Testis (tissue), 3 donors: Measurements from ENCODE around the gene ANXA8. TPM values are rescaled to one million over a fixed set of nuclear protein-coding genes. Genes with fewer than 3 reads are reported as not detected.

Experiments used
- DNase-seq: peaks from one replicate; pipeline ENCODE4 v3.0.0-alpha.2; 2019
- H3K27ac ChIP-seq, 2 donors: fragments of 200-600 bp; sonication (generic); one replicate each; pipeline ENCODE4 v1.5.1; 2019
- H3K27me3 ChIP-seq: fragments of 200-600 bp; sonication (generic); one replicate; pipeline ENCODE4 v1.5.1; 2019
- H3K36me3 ChIP-seq: fragments of 200-600 bp; sonication (generic); one replicate; pipeline ENCODE4 v1.5.1; 2017; ENCODE audit warnings: low read depth; ENCODE audit errors: missing control alignments
- H3K4me1 ChIP-seq: fragments of 200-600 bp; sonication (generic); one replicate; pipeline ENCODE4 v1.5.1; 2019
- H3K4me3 ChIP-seq, 2 donors: fragments of 200-600 bp; sonication (generic); one replicate each; pipeline ENCODE4 v1.5.1; 2017 to 2019
- H3K9me3 ChIP-seq: fragments of 200-600 bp; sonication (generic); one replicate; pipeline ENCODE4 v1.5.1; 2017
- POLR2A ChIP-seq: fragments of 450-650 bp; IDR thresholded peaks from one replicate; pipeline ENCODE4 v1.6.1; 2017; ENCODE audit warnings: antibody characterized with exemption, mild to moderate bottlenecking, moderate library complexity
- WGBS, 2 donors: methylation state at CpG; one replicate each; pipeline ENCODE4 v1.1.5; 2018; 5-methylcytosine and 5-hydroxymethylcytosine counted together
- intact Hi-C: fragments of 100-400 bp; cut with DNase I; formaldehyde crosslinking; loops from one replicate; pipeline ENCODE4 v1.15.1; 2023; ENCODE audit warnings: low total_unique reads
- polyA plus RNA-seq: library from polyadenylated mRNA; stranded (reverse); fragments of 350-450 nt; fragmentation: Illumina TruSeq; extraction: RNeasy Lipid Tissue Mini Kit (QIAGEN cat#74804); gene quantifications from one replicate; pipeline ENCODE4 v1.2.3, GENCODE V29; 2014; ENCODE audit warnings: low read depth, low replicate concordance; ENCODE audit not compliant: insufficient read depth
- small RNA-seq, 2 donors: library from RNA; depleted of rRNA; stranded (forward); fragments of <200 nt; gene quantifications; one replicate each; pipeline ENCODE3, GENCODE V24; 2016
- total RNA-seq, 2 donors: library from RNA; depleted of rRNA; stranded (reverse); fragments of >200 nt; gene quantifications; one replicate each; pipeline ENCODE4 v1.2.3, GENCODE V29; 2016
- TF ChIP-seq, protein P1 (sequence below), 3 experiments: fragments of 450-650 bp in 2 of 3; fragments of 200-600 bp in 1 of 3; sonication (generic) in 1 of 3; IDR thresholded peaks; one replicate each; pipeline ENCODE4 v1.5.1; 2016 to 2019; ENCODE audit warnings: antibody characterized with exemption in 3 of 3, mild to moderate bottlenecking in 2 of 3, moderate library complexity in 1 of 3

The ANXA8 gene
- total and polyA plus RNA-seq, 3 donors from 2014 or later, result 1.8 to 6.7 (median 2.5) TPM

DNA sequence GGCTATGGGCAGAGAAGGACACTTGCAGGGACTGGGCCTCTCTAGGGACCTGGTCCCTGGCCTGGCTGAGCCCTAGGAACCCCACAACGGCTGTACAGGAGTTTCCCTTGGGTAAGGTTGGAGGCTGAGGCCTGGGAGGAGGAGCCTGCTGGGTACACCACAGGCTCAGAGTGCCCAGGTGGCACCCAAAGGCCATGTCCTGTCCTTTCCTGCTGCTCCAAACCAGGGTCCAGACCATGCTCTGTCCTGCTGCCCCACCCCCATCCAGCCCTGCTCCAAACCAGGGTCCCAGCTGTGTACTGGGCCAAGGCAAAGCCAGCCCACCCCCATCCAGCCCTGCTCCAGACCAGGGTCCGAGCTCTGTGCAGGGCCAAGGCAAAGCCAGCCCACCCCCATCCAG lies 64.5 kb downstream of the ANXA8 start:
- no peak overlapping the region for H3K4me3 ChIP-seq
- DNase-seq, result no peak

DNA sequence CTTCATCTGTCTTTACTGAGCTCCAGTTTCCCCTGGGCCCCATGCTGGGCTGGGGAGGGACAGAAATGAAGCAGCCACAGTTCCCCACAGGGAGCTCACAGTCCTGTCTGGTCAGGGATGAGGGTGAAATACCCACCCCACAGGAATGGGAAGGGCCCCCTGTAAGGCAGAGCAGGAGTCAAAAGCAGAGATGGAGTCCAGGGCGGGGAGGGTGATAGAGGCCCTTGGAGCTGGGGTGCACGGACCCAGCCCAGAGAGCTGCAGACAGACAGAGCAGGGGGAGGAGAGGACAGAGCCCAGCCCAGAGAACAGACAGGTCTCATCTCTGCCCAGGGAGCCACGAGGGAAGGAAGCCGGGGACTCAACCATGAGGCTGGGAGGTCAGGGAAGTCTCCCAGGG lies 64.9 kb downstream of the ANXA8 start:
- Histone ChIP-seq H3K4me3 (no peak overlapping the region), H3K27me3 (no peaks in the 10 kb centered on the region), H3K9me3 (no peaks in the 10 kb centered on the region), H3K27ac (no peak overlapping the region), H3K36me3 (no peaks in the 10 kb centered on the region), H3K4me1 (no peaks in the 10 kb centered on the region)
- no peak for TF ChIP-seq POLR2A
- TF ChIP-seq, protein P1, sequence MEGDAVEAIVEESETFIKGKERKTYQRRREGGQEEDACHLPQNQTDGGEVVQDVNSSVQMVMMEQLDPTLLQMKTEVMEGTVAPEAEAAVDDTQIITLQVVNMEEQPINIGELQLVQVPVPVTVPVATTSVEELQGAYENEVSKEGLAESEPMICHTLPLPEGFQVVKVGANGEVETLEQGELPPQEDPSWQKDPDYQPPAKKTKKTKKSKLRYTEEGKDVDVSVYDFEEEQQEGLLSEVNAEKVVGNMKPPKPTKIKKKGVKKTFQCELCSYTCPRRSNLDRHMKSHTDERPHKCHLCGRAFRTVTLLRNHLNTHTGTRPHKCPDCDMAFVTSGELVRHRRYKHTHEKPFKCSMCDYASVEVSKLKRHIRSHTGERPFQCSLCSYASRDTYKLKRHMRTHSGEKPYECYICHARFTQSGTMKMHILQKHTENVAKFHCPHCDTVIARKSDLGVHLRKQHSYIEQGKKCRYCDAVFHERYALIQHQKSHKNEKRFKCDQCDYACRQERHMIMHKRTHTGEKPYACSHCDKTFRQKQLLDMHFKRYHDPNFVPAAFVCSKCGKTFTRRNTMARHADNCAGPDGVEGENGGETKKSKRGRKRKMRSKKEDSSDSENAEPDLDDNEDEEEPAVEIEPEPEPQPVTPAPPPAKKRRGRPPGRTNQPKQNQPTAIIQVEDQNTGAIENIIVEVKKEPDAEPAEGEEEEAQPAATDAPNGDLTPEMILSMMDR (IDR thresholded peaks at IDR 0.05), result no peak
- no peak for DNase-seq
- intact Hi-C loops, result no loop called here
- 90 to 91% methylated on average over 4 of the region's 4 CpGs for WGBS, 2 donors

More for the DNA sequence above, 64.5 kb downstream of the ANXA8 start:
- no peak for TF ChIP-seq POLR2A
- TF ChIP-seq, protein P1 (IDR thresholded peaks at IDR 0.05), result no peak
- Histone ChIP-seq H3K27me3 (no peaks in the 10 kb centered on the region), H3K9me3 (no peaks in the 10 kb centered on the region), H3K27ac (no peak overlapping the region), H3K36me3 (no peaks in the 10 kb centered on the region), H3K4me1 (no peaks in the 10 kb centered on the region)
- WGBS, 2 donors, result 91% methylated on average over 2 of the region's 2 CpGs; no CpG with 5 or more reads in 1 of the 2 donors
- intact Hi-C loops, result no loop called here

DNA sequence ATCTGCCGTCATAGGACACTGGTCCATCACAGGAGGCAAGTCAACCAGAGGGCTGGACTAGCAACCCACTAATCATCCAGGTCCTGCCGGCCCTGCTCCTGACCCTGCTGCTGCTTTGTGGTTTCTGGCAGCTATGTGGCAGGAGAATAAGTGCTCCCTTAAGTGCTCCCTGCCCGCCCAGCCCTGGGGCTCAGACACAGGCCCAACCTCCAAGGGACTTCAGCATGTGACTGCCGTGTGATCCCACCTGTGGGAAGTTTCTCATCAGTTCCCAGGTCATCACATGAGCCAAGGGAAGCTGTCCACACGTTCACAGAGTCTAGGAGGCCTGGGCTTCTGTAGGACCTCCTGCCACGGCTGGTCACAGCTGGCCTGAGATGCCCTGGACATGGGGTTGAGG lies 65.6 kb downstream of the ANXA8 start:
- H3K4me3 ChIP-seq, result no peak overlapping the region
- H3K27ac ChIP-seq, result no peak overlapping the region
- H3K36me3 ChIP-seq, result no peaks in the 10 kb centered on the region
- TF ChIP-seq, protein P1 (IDR thresholded peaks at IDR 0.05), result no peak
- no peak for TF ChIP-seq POLR2A
- no peaks in the 10 kb centered on the region for H3K9me3 ChIP-seq
- no peaks in the 10 kb centered on the region for H3K4me1 ChIP-seq
- no peak for DNase-seq
- no peaks in the 10 kb centered on the region for H3K27me3 ChIP-seq
- intact Hi-C loops, result no loop called here
- WGBS, 2 donors, result 69 to 80% methylated on average over 2 to 6 of the region's 6 CpGs

Small RNA genes within 50 kb of the gene (small RNA-seq; reads per million reads assigned to genes)
- gene AL591684.3, result 0 reads per million in 2 donors
- 0 reads per million in 2 donors for gene RNA5SP312

Other genes starting within 250 kb of the ANXA8 start
- gene GDF10, start 183.9 kb downstream of the ANXA8 start, total RNA-seq, result 10 to 100 TPM; 34.4 to 47.3 TPM
- 17.7 TPM for gene GDF10, start 183.9 kb downstream of the ANXA8 start, polyA plus RNA-seq
- under 1 TPM; 0.19 to 0.39 TPM for gene GDF2, start 161.7 kb downstream of the ANXA8 start, total RNA-seq
- not detected for gene GDF2, start 161.7 kb downstream of the ANXA8 start, polyA plus RNA-seq
- gene RBP3, start 135.8 kb downstream of the ANXA8 start, total RNA-seq, result under 1 TPM in 1 of 2 donors, not detected in 1; 0.25 TPM
- 0.09 TPM for gene RBP3, start 135.8 kb downstream of the ANXA8 start, polyA plus RNA-seq
- gene ZNF488, start 99.8 kb downstream of the ANXA8 start, total RNA-seq, result 1 to 10 TPM; 2.7 to 3.2 TPM
- 2.0 TPM for gene ZNF488, start 99.8 kb downstream of the ANXA8 start, polyA plus RNA-seq
- 1 to 10 TPM; 3.9 to 8.3 TPM for gene FAM25G, start 7.6 kb upstream of the ANXA8 start, total RNA-seq
- 8.6 TPM for gene FAM25G, start 7.6 kb upstream of the ANXA8 start, polyA plus RNA-seq
- 10 to 100 TPM; 17.5 to 29.8 TPM for gene AGAP9, start 39.5 kb upstream of the ANXA8 start, total RNA-seq
- gene AGAP9, start 39.5 kb upstream of the ANXA8 start, polyA plus RNA-seq, result 26.0 TPM